Astrocyte of the spinal cord (primary cell): ENCODE data around the gene STK36.

ENCODE experiments used
- DNase-seq: peaks from one replicate; pipeline ENCODE4 v3.0.0; 2011; ENCODE audit warnings: low read depth, low spot score
- H3K4me3 ChIP-seq: 2 replicates; pipeline ENCODE4 v1.5.1; 2011; ENCODE audit warnings: low read depth, mild to moderate bottlenecking, low read length, moderate library complexity
- in situ Hi-C: cut with HindIII; loops from 2 replicates; pipeline ENCODE4 v1.10.0; 2017; ENCODE audit warnings: low sequenced_read_pairs
- TF ChIP-seq, protein P1 (sequence below): IDR thresholded peaks from 2 replicates; pipeline ENCODE4 v1.5.1; 2012; ENCODE audit warnings: low read depth, mild to moderate bottlenecking, low read length, inconsistent platforms

STK36 gene

DNA sequence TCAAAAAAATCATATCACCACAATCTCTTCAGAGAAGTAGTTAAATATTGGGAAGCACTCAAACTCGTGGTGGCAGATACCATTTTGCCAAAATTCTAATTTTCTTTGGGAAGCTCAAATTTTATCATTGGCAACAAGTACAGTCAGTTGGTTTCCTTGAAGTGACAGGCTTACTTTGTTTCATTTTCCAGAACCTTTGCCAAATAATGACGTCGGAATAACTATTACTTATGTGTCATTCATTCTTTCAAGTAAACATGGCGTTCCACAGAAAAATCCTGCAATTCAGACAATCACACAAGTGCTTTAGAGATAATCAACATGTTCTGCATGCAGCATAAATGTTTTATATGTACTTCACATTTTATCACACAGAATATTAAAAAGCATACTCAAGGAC, 44.2 kb downstream of the STK36 start:
- DNase-seq: peak; percentile 26
- TF ChIP-seq, protein P1, sequence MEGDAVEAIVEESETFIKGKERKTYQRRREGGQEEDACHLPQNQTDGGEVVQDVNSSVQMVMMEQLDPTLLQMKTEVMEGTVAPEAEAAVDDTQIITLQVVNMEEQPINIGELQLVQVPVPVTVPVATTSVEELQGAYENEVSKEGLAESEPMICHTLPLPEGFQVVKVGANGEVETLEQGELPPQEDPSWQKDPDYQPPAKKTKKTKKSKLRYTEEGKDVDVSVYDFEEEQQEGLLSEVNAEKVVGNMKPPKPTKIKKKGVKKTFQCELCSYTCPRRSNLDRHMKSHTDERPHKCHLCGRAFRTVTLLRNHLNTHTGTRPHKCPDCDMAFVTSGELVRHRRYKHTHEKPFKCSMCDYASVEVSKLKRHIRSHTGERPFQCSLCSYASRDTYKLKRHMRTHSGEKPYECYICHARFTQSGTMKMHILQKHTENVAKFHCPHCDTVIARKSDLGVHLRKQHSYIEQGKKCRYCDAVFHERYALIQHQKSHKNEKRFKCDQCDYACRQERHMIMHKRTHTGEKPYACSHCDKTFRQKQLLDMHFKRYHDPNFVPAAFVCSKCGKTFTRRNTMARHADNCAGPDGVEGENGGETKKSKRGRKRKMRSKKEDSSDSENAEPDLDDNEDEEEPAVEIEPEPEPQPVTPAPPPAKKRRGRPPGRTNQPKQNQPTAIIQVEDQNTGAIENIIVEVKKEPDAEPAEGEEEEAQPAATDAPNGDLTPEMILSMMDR: no peak
- no peak overlapping the region for H3K4me3 ChIP-seq
- in situ Hi-C loops: no loop called here

DNA sequence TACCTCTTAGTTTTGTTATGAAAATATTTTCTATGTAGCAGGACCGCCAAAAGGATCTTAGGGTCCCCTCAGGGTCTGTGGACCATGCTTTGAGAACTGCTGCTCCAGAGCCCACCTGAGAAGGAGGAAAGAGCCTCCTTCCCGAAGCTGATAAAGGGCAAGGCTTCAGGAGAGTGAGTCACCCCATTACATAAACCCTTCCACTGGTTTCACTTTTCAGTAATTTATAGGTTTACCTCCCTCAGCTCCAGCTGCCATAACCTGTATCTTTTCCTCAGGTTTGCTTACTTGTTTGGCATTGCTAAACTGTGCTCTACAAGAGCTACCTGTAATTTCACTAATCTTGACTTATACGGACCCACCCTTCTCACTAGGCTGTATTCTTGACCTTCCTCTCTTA, 45.4 kb downstream of the STK36 start:
- in situ Hi-C loops: no loop called here
- TF ChIP-seq, protein P1: no peak
- DNase-seq: peak; percentile 24
- H3K4me3 ChIP-seq: no peak overlapping the region

DNA sequence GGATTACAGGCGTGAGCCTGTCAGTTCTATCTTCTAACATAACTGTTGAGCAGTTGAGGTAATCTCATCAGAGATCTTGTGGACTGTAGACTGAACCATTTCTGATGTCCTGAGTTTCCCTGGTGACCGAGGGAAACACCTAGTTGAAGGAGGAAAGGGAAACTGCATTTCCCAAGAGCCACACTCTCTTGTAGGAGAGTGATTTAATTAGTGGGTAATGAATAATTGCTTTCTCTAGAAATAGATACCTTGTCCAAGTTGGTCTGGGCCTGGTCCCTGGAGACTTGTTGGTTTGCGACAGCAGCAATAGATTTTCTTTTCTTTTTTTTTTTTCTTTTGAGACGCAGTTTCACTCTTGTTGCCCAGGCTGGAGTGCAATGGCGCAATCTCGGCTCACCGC, 46.2 kb downstream of the STK36 start:
- no peak for DNase-seq
- H3K4me3 ChIP-seq: no peak overlapping the region
- TF ChIP-seq, protein P1: no peak
- in situ Hi-C loops: no loop called here

DNA sequence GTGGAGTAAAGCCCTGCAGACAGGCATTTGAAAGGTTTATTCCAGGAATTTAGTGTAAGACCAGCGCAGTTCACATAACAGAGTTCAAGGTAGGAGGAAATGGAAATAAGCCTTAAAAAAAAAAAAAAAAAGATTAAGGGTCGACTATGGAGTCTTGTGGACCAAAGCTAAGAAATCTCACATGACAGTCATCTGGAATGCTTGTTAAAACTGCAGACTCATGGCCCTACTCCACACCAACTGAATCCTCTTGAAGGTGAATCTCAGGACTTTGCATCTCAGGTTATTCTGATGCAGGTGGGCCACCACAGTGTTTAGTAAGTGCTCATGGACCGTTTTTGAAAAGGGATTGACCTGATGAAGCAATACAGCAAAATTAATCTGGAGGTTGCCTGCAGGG, 47.6 kb downstream of the STK36 start:
- no peak for DNase-seq
- in situ Hi-C loops: no loop called here
- H3K4me3 ChIP-seq: no peak overlapping the region
- TF ChIP-seq, protein P1: no peak

DNA sequence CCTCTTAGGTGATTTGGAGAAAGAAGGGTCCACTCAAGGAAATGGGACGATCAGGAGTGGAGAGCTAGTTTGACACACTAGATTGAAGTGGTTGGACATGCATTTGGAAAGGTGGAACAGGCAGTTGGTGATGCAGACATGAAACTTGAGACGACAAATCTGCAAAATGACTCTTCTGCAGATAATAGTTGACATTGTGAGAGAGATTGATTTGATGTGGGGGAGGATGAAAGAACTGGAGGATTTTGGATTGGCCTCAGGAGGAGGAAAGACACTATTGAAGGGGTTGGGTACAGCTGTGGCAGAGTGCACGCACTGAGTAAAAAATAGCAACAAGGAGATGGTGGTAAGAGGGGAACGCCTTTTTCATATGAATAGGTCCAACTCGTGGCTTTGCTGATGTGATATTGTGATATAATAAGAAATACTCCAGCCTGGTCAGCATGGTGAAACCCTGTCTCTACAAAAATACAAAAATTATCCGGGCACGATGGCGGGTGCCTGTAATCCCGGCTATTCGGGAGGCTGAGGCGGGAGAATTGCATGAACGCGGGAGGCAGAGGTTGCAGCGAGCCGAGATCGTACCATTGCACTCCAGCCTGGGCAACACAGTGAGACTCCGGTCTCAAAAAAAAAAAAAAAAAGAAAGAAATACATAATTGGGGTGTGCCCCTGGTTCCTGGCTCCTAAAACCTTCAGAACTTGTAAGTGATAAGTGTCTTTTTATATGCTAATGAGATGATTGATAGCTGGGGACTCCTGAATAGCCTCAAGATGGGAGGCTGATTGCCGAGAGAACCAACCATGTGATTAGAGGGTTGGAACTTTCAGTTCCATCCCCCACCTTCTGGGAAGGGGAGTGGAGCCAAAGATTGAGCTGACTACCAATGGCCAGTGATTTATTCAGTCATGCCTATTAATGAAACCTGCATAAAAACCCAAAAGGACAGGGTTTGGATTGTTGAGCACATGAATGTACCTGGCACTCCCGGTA, 48.5 kb downstream of the STK36 start:
- in situ Hi-C loops: no loop called here
- H3K4me3 ChIP-seq: no peak overlapping the region
- TF ChIP-seq, protein P1: no peak
- DNase-seq: no peak

DNA sequence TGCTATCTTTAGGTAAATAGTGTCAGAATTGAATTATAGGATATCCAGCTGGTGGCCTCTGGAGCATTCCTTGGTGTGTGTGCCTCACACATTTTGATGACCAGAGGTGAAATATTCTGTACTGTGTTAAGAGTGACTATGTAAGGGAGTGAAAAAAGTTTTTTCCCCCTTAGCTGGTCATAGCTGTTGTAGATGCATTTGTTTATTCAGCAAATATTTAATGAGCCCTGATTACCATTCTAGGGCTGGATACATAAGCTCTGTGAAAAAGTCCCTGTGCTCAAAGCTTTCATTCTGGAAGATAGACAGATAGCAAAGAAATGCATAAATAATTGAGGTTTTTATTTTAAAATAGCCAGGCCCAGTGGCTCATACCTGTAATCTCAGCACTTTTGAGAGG, 49.6 kb downstream of the STK36 start:
- in situ Hi-C loops: no loop called here
- no peak for DNase-seq
- H3K4me3 ChIP-seq: no peak overlapping the region
- TF ChIP-seq, protein P1: no peak
